Mesenchymal stem cell (in vitro differentiated cells and primary cell): ENCODE results near the gene MED13L.

ENCODE experiments used
- DNase-seq: peaks from one replicate; pipeline ENCODE4 v3.0.0-alpha.2; 2013
- H2AFZ ChIP-seq: one replicate; pipeline ENCODE4 v1.6.1; 2013; ENCODE audit warnings: low read depth, mild to moderate bottlenecking, control low read depth, inconsistent platforms, low read length, moderate library complexity
- H2AK5ac ChIP-seq: 2 replicates; pipeline ENCODE4 v1.6.1; 2013; ENCODE audit warnings: low read length, moderate library complexity, mild to moderate bottlenecking, inconsistent platforms; ENCODE audit not compliant: severe bottlenecking
- H2BK120ac ChIP-seq: one replicate; pipeline ENCODE4 v1.6.1; 2013; ENCODE audit warnings: low read depth, mild to moderate bottlenecking, inconsistent platforms, low read length, moderate library complexity
- H2BK12ac ChIP-seq, 2 experiments: one replicate each; pipeline ENCODE4 v1.6.1; 2013; ENCODE audit warnings: inconsistent platforms in 2 of 2, low read length in 2 of 2, mild to moderate bottlenecking in 2 of 2, moderate library complexity in 2 of 2, control low read depth in 1 of 2
- H2BK15ac ChIP-seq: one replicate; pipeline ENCODE4 v1.6.1; 2013; ENCODE audit warnings: mild to moderate bottlenecking, low read depth, inconsistent platforms; ENCODE audit not compliant: poor library complexity, severe bottlenecking
- H2BK5ac ChIP-seq: 2 replicates; pipeline ENCODE4 v1.6.1; 2013; ENCODE audit warnings: low read depth, mild to moderate bottlenecking, low read length, control low read depth, inconsistent platforms; ENCODE audit not compliant: poor library complexity, severe bottlenecking
- H3K14ac ChIP-seq, 2 experiments: one replicate each; pipeline ENCODE4 v1.6.1; 2013; ENCODE audit warnings: inconsistent platforms in 2 of 2, low read length in 2 of 2, control low read depth in 1 of 2, mild to moderate bottlenecking in 1 of 2, moderate library complexity in 1 of 2
- H3K18ac ChIP-seq, 2 experiments: one replicate each; pipeline ENCODE4 v1.6.1; 2013; ENCODE audit warnings: inconsistent platforms in 2 of 2, low read length in 2 of 2, control low read depth in 1 of 2, low read depth in 1 of 2, mild to moderate bottlenecking in 1 of 2
- H3K23ac ChIP-seq, 2 experiments: one replicate each; pipeline ENCODE4 v1.6.1; 2013; ENCODE audit warnings: inconsistent platforms in 2 of 2, low read length in 2 of 2, mild to moderate bottlenecking in 2 of 2, moderate library complexity in 2 of 2, control low read depth in 1 of 2
- H3K27ac ChIP-seq: 2 replicates; pipeline ENCODE4 v1.5.1; 2013; ENCODE audit warnings: mild to moderate bottlenecking, moderate library complexity, low read length, control low read depth, inconsistent platforms; ENCODE audit not compliant: poor library complexity, severe bottlenecking
- H3K27me3 ChIP-seq, 2 experiments: 2 replicates each; pipeline versions ENCODE4 v1.6.1 to v1.7.0; 2013; ENCODE audit warnings: low read length in 2 of 2, mild to moderate bottlenecking in 2 of 2, moderate library complexity in 2 of 2, control low read depth in 1 of 2, inconsistent platforms in 1 of 2; ENCODE audit not compliant: control insufficient read depth in 1 of 2, insufficient read depth in 1 of 2
- H3K36me3 ChIP-seq, 2 experiments: 2 replicates each; pipeline versions ENCODE4 v1.6.1 to v1.7.0; 2013; ENCODE audit warnings: low read length in 2 of 2, control low read depth in 1 of 2, inconsistent platforms in 1 of 2, low read depth in 1 of 2, mild to moderate bottlenecking in 1 of 2; ENCODE audit not compliant: insufficient read depth in 2 of 2, control insufficient read depth in 1 of 2
- H3K4ac ChIP-seq, 2 experiments: one replicate each; pipeline ENCODE4 v1.6.1; 2013; ENCODE audit warnings: inconsistent platforms in 2 of 2, low read length in 2 of 2, mild to moderate bottlenecking in 2 of 2, moderate library complexity in 2 of 2, control low read depth in 1 of 2, low read depth in 1 of 2
- H3K4me1 ChIP-seq: 2 replicates; pipeline ENCODE4 v1.6.1; 2013; ENCODE audit warnings: low read depth, low read length, control low read depth; ENCODE audit not compliant: control insufficient read depth, insufficient read depth
- H3K4me2 ChIP-seq: 2 replicates; pipeline ENCODE4 v1.6.1; 2013; ENCODE audit warnings: low read length, mild to moderate bottlenecking, inconsistent platforms; ENCODE audit not compliant: poor library complexity, severe bottlenecking
- H3K4me3 ChIP-seq, 2 experiments: 2 replicates each; pipeline versions ENCODE4 v1.5.1 to v1.7.0; 2013; ENCODE audit warnings: low read length in 2 of 2, mild to moderate bottlenecking in 2 of 2, control low read depth in 1 of 2, low read depth in 1 of 2; ENCODE audit not compliant: insufficient read depth in 1 of 2
- H3K79me1 ChIP-seq: replicated peaks from 2 replicates; pipeline ENCODE4 v1.6.1; 2013; ENCODE audit warnings: mild to moderate bottlenecking, control low read depth, low read length, inconsistent platforms; ENCODE audit not compliant: poor library complexity, severe bottlenecking
- H3K9ac ChIP-seq: 2 replicates; pipeline ENCODE4 v1.7.0; 2013; ENCODE audit warnings: mild to moderate bottlenecking, low read length, moderate library complexity
- H3K9me3 ChIP-seq: 2 replicates; pipeline ENCODE4 v1.7.0; 2013; ENCODE audit warnings: mild to moderate bottlenecking, low read length; ENCODE audit not compliant: control insufficient read depth
- H4K8ac ChIP-seq: one replicate; pipeline ENCODE4 v1.6.1; 2013; ENCODE audit warnings: inconsistent platforms, mild to moderate bottlenecking, low read length, moderate library complexity
- H4K91ac ChIP-seq: one replicate; pipeline ENCODE4 v1.6.1; 2013; ENCODE audit warnings: mild to moderate bottlenecking, low read length, inconsistent platforms
- WGBS: methylation state at CpG from one replicate; pipeline ENCODE4 v1.1.7; 2013; ENCODE audit warnings: mixed read lengths; 5-methylcytosine and 5-hydroxymethylcytosine counted together

Gene MED13L

GRCh38 chr12:116319233-116319897 lies 41.9 kb upstream of the MED13L start:
- Histone ChIP-seq H2BK12ac (no peak overlapping the region), H3K9me3 (peaks cover 3% of the 10 kb centered on the region), H2BK15ac (peak overlapping the region; percentile 36), H3K14ac (no peak overlapping the region), H3K4me1 (no peaks in the 10 kb centered on the region), H3K4me2 (no peak overlapping the region), H3K27ac (no peak overlapping the region), H3K9ac (peak overlapping the region; percentile 86), H3K4me3 (peak overlapping the region in 1 of 2 experiments; percentile 66), H3K23ac (no peak overlapping the region), H3K36me3 (no peaks in the 10 kb centered on the region), H2BK120ac (no peak overlapping the region), H3K79me1 (no peaks in the 10 kb centered on the region), H3K4ac (peak overlapping the region; percentile 6 to 47), H3K18ac (peak overlapping the region in 1 of 2 experiments; percentile 11), H2AK5ac (no peak overlapping the region), H3K27me3 (peaks cover 0 to 3% of the 10 kb centered on the region in 2 experiments), H4K91ac (no peak overlapping the region), H2BK5ac (no peak overlapping the region), H2AFZ (no peak overlapping the region), H4K8ac (no peak overlapping the region)
- no peak for DNase-seq
- 86% methylated on average over 14 of the region's 14 CpGs for WGBS

GRCh38 chr12:116318576-116319232 lies 41.2 kb upstream of the MED13L start:
- H3K4me1 ChIP-seq, result no peaks in the 10 kb centered on the region
- no peaks in the 10 kb centered on the region for H3K79me1 ChIP-seq
- peak overlapping the region; percentile 11 to 67 for H3K18ac ChIP-seq
- peak overlapping the region in 1 of 2 experiments; percentile 18 for H3K14ac ChIP-seq
- H2BK120ac ChIP-seq, result no peak overlapping the region
- peaks cover 3% of the 10 kb centered on the region for H3K9me3 ChIP-seq
- peak overlapping the region in 1 of 2 experiments; percentile 47 for H3K4ac ChIP-seq
- no peak overlapping the region for H2AK5ac ChIP-seq
- no peak overlapping the region for H4K91ac ChIP-seq
- H2BK12ac ChIP-seq, result peak overlapping the region in 1 of 2 experiments; percentile 67
- H3K4me3 ChIP-seq, result peak overlapping the region in 1 of 2 experiments; percentile 66
- peaks cover 0 to 3% of the 10 kb centered on the region in 2 experiments for H3K27me3 ChIP-seq
- no peaks in the 10 kb centered on the region for H3K36me3 ChIP-seq
- no peak overlapping the region for H2BK5ac ChIP-seq
- H3K23ac ChIP-seq, result no peak overlapping the region
- H3K9ac ChIP-seq, result peak overlapping the region; percentile 86
- no peak overlapping the region for H3K27ac ChIP-seq
- 97% methylated on average over 21 of the region's 21 CpGs for WGBS
- peak overlapping the region; percentile 36 for H2BK15ac ChIP-seq
- H4K8ac ChIP-seq, result no peak overlapping the region
- no peak for DNase-seq
- H2AFZ ChIP-seq, result no peak overlapping the region
- no peak overlapping the region for H3K4me2 ChIP-seq

GRCh38 chr12:116317986-116318575 lies 40.6 kb upstream of the MED13L start:
- Histone ChIP-seq H2BK12ac (peak overlapping the region in 1 of 2 experiments; percentile 67), H2AK5ac (no peak overlapping the region), H3K36me3 (no peaks in the 10 kb centered on the region)

GRCh38 chr12:116317139-116317538 lies 39.6 kb upstream of the MED13L start:
- no peak overlapping the region for H2BK5ac ChIP-seq
- no peak overlapping the region for H2AK5ac ChIP-seq
- no peak overlapping the region for H3K4me3 ChIP-seq
- H3K4ac ChIP-seq, result no peak overlapping the region
- H3K4me1 ChIP-seq, result no peaks in the 10 kb centered on the region
- H3K79me1 ChIP-seq, result no peaks in the 10 kb centered on the region
- H3K27me3 ChIP-seq, result peaks cover 0 to 3% of the 10 kb centered on the region in 2 experiments
- H3K23ac ChIP-seq, result no peak overlapping the region
- no peaks in the 10 kb centered on the region for H3K36me3 ChIP-seq
- H4K91ac ChIP-seq, result no peak overlapping the region
- no peak overlapping the region for H2BK120ac ChIP-seq
- no peak overlapping the region for H3K18ac ChIP-seq
- no peak overlapping the region for H3K4me2 ChIP-seq
- no peak overlapping the region for H3K14ac ChIP-seq
- peaks cover 3% of the 10 kb centered on the region for H3K9me3 ChIP-seq
- no peak for DNase-seq
- H4K8ac ChIP-seq, result no peak overlapping the region
- 100% methylated on average over 3 of the region's 4 CpGs for WGBS
- no peak overlapping the region for H2BK12ac ChIP-seq
- H2AFZ ChIP-seq, result no peak overlapping the region
- no peak overlapping the region for H3K9ac ChIP-seq
- H2BK15ac ChIP-seq, result no peak overlapping the region
- H3K27ac ChIP-seq, result no peak overlapping the region

More at GRCh38 chr12:116317986-116318575, 40.6 kb upstream of the MED13L start:
- Histone ChIP-seq H3K27ac (no peak overlapping the region), H3K9me3 (peaks cover 3% of the 10 kb centered on the region), H3K23ac (no peak overlapping the region), H3K4ac (no peak overlapping the region), H3K4me3 (no peak overlapping the region), H3K9ac (peak overlapping the region; percentile 86), H2BK5ac (no peak overlapping the region), H3K4me2 (no peak overlapping the region), H2BK15ac (no peak overlapping the region), H2BK120ac (no peak overlapping the region), H3K14ac (no peak overlapping the region), H3K27me3 (peaks cover 0 to 3% of the 10 kb centered on the region in 2 experiments), H2AFZ (no peak overlapping the region), H4K8ac (no peak overlapping the region), H4K91ac (no peak overlapping the region), H3K79me1 (no peaks in the 10 kb centered on the region), H3K4me1 (no peaks in the 10 kb centered on the region), H3K18ac (no peak overlapping the region)
- DNase-seq, result no peak
- 93% methylated on average over 23 of the region's 23 CpGs for WGBS
